ENCODE results near the gene JPT2. TPM values are rescaled to one million over a fixed set of nuclear protein-coding genes. Genes with fewer than 3 reads are reported as not detected.

JPT2 gene
- total RNA-seq, 2 donors from 2014 or later: 11.7 to 16.1 TPM

DNA sequence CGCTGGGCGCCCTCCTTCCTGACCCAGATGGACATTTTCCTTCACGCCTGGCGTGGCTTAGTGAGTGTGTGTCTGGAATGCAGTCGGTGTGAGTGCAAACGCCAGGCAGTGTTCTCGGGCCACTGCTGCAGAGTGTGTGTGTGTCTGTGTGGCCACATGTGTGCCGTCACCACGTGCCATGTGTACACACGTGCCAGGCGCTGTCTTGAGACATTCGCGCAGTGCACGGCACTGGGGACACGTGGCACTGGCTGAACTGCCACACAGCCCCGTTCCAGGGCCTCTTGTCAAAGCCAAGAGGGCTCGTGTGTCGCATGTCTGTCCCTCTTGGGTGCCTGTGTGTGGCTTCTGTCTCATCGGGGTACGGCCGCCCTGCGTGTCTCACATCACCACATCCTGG, 56.7 kb downstream of the JPT2 start:
- Histone ChIP-seq H3K36me3 (peaks cover 37% of the 10 kb centered on the region), H3K27ac (no peak overlapping the region), H3K4me3 (no peak overlapping the region), H3K9me3 (no peaks in the 10 kb centered on the region), H3K4me1 (no peaks in the 10 kb centered on the region), H3K27me3 (no peaks in the 10 kb centered on the region)
- no peak for DNase-seq (ENCODE audit: low spot score)
- TF ChIP-seq, protein P1, sequence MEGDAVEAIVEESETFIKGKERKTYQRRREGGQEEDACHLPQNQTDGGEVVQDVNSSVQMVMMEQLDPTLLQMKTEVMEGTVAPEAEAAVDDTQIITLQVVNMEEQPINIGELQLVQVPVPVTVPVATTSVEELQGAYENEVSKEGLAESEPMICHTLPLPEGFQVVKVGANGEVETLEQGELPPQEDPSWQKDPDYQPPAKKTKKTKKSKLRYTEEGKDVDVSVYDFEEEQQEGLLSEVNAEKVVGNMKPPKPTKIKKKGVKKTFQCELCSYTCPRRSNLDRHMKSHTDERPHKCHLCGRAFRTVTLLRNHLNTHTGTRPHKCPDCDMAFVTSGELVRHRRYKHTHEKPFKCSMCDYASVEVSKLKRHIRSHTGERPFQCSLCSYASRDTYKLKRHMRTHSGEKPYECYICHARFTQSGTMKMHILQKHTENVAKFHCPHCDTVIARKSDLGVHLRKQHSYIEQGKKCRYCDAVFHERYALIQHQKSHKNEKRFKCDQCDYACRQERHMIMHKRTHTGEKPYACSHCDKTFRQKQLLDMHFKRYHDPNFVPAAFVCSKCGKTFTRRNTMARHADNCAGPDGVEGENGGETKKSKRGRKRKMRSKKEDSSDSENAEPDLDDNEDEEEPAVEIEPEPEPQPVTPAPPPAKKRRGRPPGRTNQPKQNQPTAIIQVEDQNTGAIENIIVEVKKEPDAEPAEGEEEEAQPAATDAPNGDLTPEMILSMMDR (IDR thresholded peaks at IDR 0.05): no peak

- Histone ChIP-seq H3K9me3 (no peaks in the 10 kb centered on the region), H3K4me3 (no peak overlapping the region), H3K4me1 (peaks cover 0 to 4% of the 10 kb centered on the region in 2 donors), H3K27ac (no peak overlapping the region), H3K27me3 (no peaks in the 10 kb centered on the region), H3K36me3 (peaks cover 28% of the 10 kb centered on the region)
- no peak for DNase-seq (ENCODE audit: low spot score)
- TF ChIP-seq, protein P1 (IDR thresholded peaks at IDR 0.05): no peak
Measured at GRCh38 chr16:1740234-1740633, 62.2 kb downstream of the JPT2 start.

GRCh38 chr16:1740781-1741490, 62.9 kb downstream of the JPT2 start:
- H3K4me1 ChIP-seq: peaks cover 0 to 4% of the 10 kb centered on the region in 2 donors
- peaks cover 35% of the 10 kb centered on the region for H3K36me3 ChIP-seq
- no peaks in the 10 kb centered on the region for H3K27me3 ChIP-seq
- no peaks in the 10 kb centered on the region for H3K9me3 ChIP-seq
- H3K4me3 ChIP-seq: no peak overlapping the region
- H3K27ac ChIP-seq: no peak overlapping the region
- TF ChIP-seq, protein P1 (IDR thresholded peaks at IDR 0.05): no peak
- no peak for DNase-seq (ENCODE audit: low spot score)

DNA sequence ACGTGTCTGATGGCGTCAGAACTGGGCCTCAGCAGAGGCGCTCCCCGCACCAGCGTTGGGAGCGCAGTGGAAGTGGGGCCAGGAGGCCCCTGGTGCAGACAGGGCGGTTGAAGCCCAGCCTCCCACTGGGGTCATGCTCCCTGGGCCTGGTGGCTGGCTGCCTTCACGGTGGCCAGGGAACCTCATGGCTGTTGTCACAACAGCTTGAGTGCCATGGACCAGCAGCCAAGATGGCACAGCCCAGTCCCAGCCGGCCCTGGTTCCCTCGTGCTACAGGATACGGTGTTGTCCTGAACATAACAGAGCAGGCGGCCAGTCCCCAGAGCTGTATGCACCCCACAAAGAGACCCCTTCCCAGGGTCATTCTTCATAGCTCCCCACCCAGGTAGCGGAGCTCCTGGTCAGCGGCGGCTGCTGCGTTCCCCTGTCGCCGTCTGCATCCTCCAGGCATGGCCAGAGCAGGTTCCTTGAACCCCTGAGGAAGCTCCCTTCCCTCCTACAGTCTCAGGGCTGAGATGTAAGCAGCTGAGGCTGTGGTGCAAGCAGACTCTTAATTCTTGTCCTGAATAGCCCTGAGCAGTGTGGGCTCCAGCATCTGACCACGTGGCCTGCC, 63.6 kb downstream of the JPT2 start:
- TF ChIP-seq, protein P1 (IDR thresholded peaks at IDR 0.05): no peak

GRCh38 chr16:1743376-1744337, 65.6 kb downstream of the JPT2 start:
- no peak overlapping the region for H3K27ac ChIP-seq
- peaks cover 44% of the 10 kb centered on the region for H3K36me3 ChIP-seq
- H3K27me3 ChIP-seq: no peaks in the 10 kb centered on the region
- H3K4me1 ChIP-seq: peaks cover 0 to 4% of the 10 kb centered on the region in 2 donors
- H3K4me3 ChIP-seq: no peak overlapping the region
- no peak for DNase-seq (ENCODE audit: low spot score)
- TF ChIP-seq, protein P1 (IDR thresholded peaks at IDR 0.05): no peak
- H3K9me3 ChIP-seq: no peaks in the 10 kb centered on the region

More for the DNA sequence above, 63.6 kb downstream of the JPT2 start:
- H3K36me3 ChIP-seq: peaks cover 36% of the 10 kb centered on the region
- H3K4me3 ChIP-seq: no peak overlapping the region
- H3K27me3 ChIP-seq: no peaks in the 10 kb centered on the region
- no peak overlapping the region for H3K27ac ChIP-seq
- H3K9me3 ChIP-seq: no peaks in the 10 kb centered on the region
- peaks cover 0 to 4% of the 10 kb centered on the region in 2 donors for H3K4me1 ChIP-seq
- no peak for DNase-seq (ENCODE audit: low spot score)
